ENCODE measurements around the gene BATF. TPM values are rescaled to one million over a fixed set of nuclear protein-coding genes. Genes with fewer than 3 reads are reported as not detected.

BATF gene
- total RNA-seq, 2 donors from 2014 or later, result 123 to 211 TPM

GRCh38 chr14:75572104-75572503 is 49.8 kb downstream of the BATF start:
- H3K4me3 Mint-ChIP-seq, result peak overlapping the region; percentile 80
- H3K27ac Mint-ChIP-seq, result peak overlapping the region; percentile 98
- peaks cover 34% of the 10 kb centered on the region for H3K4me1 Mint-ChIP-seq
- H3K27me3 Mint-ChIP-seq, result no peaks in the 10 kb centered on the region
- no peaks in the 10 kb centered on the region for H3K9me3 Mint-ChIP-seq
- ATAC-seq (replicated peaks), result no peak
- peaks cover 45% of the 10 kb centered on the region for H3K36me3 Mint-ChIP-seq (ENCODE audit: low read depth)

DNA sequence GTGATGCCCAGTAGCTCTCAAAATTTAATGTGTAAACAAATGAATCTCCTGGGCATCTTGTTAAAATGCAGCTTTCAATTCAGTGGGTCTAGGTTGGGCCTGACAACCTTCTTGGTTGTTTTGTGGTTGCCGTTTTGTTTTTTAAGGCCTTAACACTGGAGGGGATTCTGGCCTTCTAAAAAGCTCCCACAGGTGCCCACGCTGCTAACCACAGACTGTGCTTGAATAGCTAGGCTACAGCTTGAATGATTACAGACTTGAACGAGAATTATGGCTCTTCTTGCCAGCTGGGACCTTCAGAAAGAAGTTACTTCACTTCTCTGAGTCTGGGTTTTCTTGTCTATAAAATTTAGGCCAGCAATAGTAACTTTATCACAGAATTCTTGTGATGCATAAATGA is 54.8 kb downstream of the BATF start:
- peak overlapping the region; percentile 86 for H3K27ac Mint-ChIP-seq
- H3K27me3 Mint-ChIP-seq, result no peaks in the 10 kb centered on the region
- peaks cover 25% of the 10 kb centered on the region for H3K36me3 Mint-ChIP-seq (ENCODE audit: low read depth)
- H3K9me3 Mint-ChIP-seq, result no peaks in the 10 kb centered on the region
- ATAC-seq (replicated peaks), result no peak
- peaks cover 12% of the 10 kb centered on the region for H3K4me1 Mint-ChIP-seq
- no peak overlapping the region for H3K4me3 Mint-ChIP-seq

DNA sequence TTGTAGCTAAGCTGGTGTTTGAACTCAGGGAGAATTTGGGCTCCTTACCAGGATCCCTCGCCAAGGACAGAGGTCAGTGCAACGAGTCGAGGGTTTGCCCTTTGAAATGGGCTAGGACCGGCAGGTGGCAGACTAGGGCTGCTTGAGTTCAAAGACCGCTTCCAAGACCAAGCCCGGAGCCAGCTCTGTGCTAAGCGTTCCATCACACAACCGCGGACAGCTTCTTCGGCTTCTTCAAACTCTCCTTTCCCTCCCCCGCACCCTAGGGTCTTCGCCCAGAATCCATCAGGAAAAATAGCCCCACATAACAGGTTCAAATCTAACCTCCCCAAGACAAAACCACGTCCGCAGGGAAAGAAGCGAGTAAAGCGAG is 55.4 kb downstream of the BATF start:
- Mint-ChIP-seq H3K27ac (peak overlapping the region; percentile 86), H3K4me1 (peaks cover 10% of the 10 kb centered on the region), H3K27me3 (no peaks in the 10 kb centered on the region), H3K9me3 (no peaks in the 10 kb centered on the region), H3K4me3 (no peak overlapping the region), H3K36me3 (ENCODE audit: low read depth) (peaks cover 19% of the 10 kb centered on the region)
- peak; percentile 91 for ATAC-seq (replicated peaks)

DNA sequence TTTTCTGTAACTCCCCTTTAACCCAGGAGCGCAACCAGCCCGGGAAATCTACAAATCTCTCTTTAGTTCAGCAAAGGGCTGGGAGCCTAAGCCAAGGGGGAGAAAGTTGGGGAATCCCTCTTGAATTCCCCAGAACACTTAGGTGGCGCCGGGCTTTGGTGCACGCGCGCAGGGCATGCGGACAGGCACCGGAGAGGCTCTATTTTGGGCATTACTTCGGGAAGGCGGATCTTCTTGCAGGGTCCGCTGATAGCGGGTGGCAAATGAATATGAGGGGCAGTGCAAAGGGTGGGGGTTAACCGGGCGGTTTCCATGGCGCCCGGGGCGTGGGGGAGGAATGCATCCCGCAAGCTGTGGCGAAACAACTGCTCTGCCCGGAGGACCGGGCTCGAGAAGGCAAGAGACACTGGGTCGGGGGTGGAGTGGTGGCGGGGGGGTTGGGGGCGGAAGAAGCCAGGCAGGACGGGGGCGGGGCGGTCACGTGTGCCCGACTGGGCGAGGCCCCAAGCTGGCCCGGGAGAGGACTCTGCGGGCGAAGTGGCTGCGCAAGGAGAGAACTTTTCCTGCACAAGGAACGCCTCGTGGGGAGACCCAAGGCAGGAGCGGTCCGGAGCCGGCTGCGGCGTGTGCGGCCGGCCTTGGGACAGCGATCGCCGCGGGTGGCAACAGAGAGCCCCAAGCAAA is 56.0 kb downstream of the BATF start, which contains the start of gene FLVCR2:
Gene FLVCR2 (plus strand): TSS at position 519 of the 684 bp plus-strand sequence. CDS start 353 bp downstream, outside the sequence.
- Mint-ChIP-seq H3K36me3 (ENCODE audit: low read depth) (peaks cover 19% of the 10 kb centered on the region), H3K4me1 (peaks cover 10% of the 10 kb centered on the region), H3K27me3 (no peaks in the 10 kb centered on the region), H3K9me3 (no peaks in the 10 kb centered on the region), H3K4me3 (no peak within 1 kb of the TSS), H3K27ac (peak within 1 kb of the TSS; percentile 86)
- peak; percentile 76 for ATAC-seq (replicated peaks)

DNA sequence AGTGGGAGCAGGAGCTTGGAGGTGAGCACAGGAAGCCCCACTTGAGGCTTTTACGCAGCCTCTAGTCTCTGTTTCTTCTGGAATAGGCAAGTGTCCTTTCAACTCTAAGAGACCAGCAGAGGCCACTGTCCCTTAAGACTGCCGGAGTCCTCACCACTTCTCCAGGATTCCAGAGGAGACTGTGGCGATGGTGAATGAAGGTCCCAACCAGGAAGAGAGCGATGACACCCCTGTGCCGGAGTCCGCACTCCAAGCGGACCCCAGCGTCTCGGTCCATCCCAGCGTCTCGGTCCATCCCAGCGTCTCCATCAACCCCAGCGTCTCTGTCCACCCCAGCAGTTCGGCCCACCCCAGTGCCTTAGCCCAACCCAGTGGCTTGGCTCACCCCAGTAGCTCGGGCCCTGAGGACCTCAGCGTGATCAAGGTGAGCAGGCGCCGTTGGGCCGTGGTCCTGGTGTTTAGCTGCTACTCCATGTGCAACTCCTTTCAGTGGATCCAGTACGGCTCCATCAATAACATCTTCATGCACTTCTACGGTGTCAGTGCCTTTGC is 56.6 kb downstream of the BATF start:
- peaks cover 15% of the 10 kb centered on the region for H3K36me3 Mint-ChIP-seq (ENCODE audit: low read depth)
- H3K4me1 Mint-ChIP-seq, result peaks cover 10% of the 10 kb centered on the region
- no peak overlapping the region for H3K4me3 Mint-ChIP-seq
- ATAC-seq (replicated peaks), result peak; percentile 17
- no peak overlapping the region for H3K27ac Mint-ChIP-seq
- no peaks in the 10 kb centered on the region for H3K27me3 Mint-ChIP-seq
- H3K9me3 Mint-ChIP-seq, result no peaks in the 10 kb centered on the region

- ATAC-seq (replicated peaks), result no peak
- H3K4me1 Mint-ChIP-seq, result peaks cover 10% of the 10 kb centered on the region
- H3K36me3 Mint-ChIP-seq (ENCODE audit: low read depth), result peaks cover 15% of the 10 kb centered on the region
- H3K9me3 Mint-ChIP-seq, result no peaks in the 10 kb centered on the region
- H3K27ac Mint-ChIP-seq, result peak overlapping the region; percentile 21
- H3K27me3 Mint-ChIP-seq, result no peaks in the 10 kb centered on the region
- no peak overlapping the region for H3K4me3 Mint-ChIP-seq
These were observed 57.1 kb downstream of the BATF start for GRCh38 chr14:75579338-75579864.

DNA sequence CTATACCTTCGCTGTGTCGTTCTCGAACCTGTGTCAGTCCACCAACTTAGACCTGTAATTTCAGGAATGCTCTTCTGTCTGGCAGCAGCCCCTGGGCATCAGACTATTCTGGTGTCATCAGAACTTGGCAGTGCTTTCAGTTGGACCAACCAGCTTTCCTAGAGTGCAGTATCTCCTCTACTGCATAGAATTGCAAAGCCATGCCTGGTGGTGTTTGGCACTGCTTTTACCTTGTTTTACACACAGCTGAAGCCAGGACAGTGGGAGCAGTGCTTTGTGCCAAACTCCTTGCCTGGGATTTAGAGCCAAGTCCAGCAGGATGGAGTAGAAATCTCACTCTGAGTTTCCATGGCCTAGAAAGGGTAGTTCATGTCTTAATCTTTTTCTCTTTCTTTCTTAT is 57.6 kb downstream of the BATF start:
- Mint-ChIP-seq H3K36me3 (ENCODE audit: low read depth) (peaks cover 15% of the 10 kb centered on the region), H3K27me3 (no peaks in the 10 kb centered on the region)

GRCh38 chr14:75587388-75587787 is 65.1 kb downstream of the BATF start:
- no peak for ATAC-seq (replicated peaks)
- H3K4me1 Mint-ChIP-seq, result no peaks in the 10 kb centered on the region
- H3K36me3 Mint-ChIP-seq (ENCODE audit: low read depth), result no peaks in the 10 kb centered on the region
- H3K9me3 Mint-ChIP-seq, result no peaks in the 10 kb centered on the region
- H3K27me3 Mint-ChIP-seq, result no peaks in the 10 kb centered on the region
- H3K4me3 Mint-ChIP-seq, result no peak overlapping the region
- H3K27ac Mint-ChIP-seq, result no peak overlapping the region

More for the DNA sequence above, 57.6 kb downstream of the BATF start:
- no peaks in the 10 kb centered on the region for H3K9me3 Mint-ChIP-seq
- ATAC-seq (replicated peaks), result no peak
- H3K4me3 Mint-ChIP-seq, result no peak overlapping the region
- peaks cover 10% of the 10 kb centered on the region for H3K4me1 Mint-ChIP-seq
- peak overlapping the region; percentile 21 for H3K27ac Mint-ChIP-seq

DNA sequence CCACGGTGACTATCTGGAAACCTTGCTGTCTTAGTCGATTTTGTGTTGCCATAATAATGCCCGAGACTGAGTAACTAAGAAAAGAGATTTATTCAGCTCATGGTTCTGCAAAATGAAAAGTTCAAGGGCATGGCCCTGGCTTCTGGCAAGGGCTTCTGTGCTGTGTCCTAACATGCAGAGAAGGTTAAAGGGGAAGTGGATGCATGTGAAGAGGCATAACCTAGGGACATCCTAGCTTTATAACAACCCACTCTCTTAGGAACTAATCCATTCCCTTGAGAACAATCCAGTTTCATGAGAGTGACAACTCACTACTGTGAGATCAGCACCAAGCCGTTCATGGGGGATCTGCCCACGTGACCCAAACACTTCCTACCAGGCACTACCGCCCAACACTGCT is 67.7 kb downstream of the BATF start:
- Mint-ChIP-seq H3K4me1 (peaks cover 5% of the 10 kb centered on the region), H3K27me3 (no peaks in the 10 kb centered on the region), H3K9me3 (no peaks in the 10 kb centered on the region), H3K36me3 (ENCODE audit: low read depth) (peaks cover 5% of the 10 kb centered on the region), H3K4me3 (no peak overlapping the region), H3K27ac (no peak overlapping the region)
- no peak for ATAC-seq (replicated peaks)

DNA sequence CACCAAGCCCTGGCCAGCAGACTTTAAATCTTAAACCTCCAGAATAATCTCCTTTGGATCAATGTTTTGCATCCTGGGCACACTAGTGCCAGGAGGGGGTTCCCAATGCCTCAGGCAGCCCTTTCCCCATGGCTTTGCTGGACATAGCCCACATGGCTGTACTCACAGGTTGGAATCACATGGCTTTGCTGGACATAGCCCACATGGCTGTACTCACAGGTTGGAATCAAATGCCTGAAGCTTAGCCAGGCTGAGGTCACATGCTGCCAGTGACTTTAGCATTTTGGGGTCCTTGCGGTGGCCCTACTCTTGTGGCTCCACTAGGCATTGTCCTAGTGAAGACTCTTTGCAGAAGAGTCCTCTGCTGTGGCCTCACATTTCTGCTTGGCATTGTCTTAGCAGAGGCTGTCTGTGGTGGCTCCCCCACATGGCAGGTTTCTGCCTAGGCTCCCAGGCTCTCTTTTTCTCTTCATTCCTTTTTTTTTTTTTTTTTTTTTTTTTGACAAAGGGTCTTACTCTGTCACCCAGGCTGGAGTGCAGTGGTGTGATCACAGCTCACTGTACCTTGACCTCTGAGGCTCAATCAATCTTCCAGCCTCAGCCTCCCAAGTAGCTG is 69.2 kb downstream of the BATF start:
- no peak overlapping the region for H3K4me3 Mint-ChIP-seq
- H3K9me3 Mint-ChIP-seq, result no peaks in the 10 kb centered on the region
- ATAC-seq (replicated peaks), result no peak

GRCh38 chr14:75591987-75592575 is 69.8 kb downstream of the BATF start:
- Mint-ChIP-seq H3K9me3 (no peaks in the 10 kb centered on the region), H3K4me3 (no peak overlapping the region), H3K27ac (no peak overlapping the region), H3K4me1 (peaks cover 5% of the 10 kb centered on the region), H3K36me3 (ENCODE audit: low read depth) (peaks cover 5% of the 10 kb centered on the region), H3K27me3 (no peaks in the 10 kb centered on the region)
- ATAC-seq (replicated peaks), result no peak

More for the DNA sequence above, 69.2 kb downstream of the BATF start:
- Mint-ChIP-seq H3K36me3 (ENCODE audit: low read depth) (peaks cover 5% of the 10 kb centered on the region), H3K27ac (no peak overlapping the region), H3K27me3 (no peaks in the 10 kb centered on the region), H3K4me1 (peaks cover 5% of the 10 kb centered on the region)

GRCh38 chr14:75595226-75595625 is 73.0 kb downstream of the BATF start:
- Mint-ChIP-seq H3K4me1 (peaks cover 5% of the 10 kb centered on the region), H3K27me3 (no peaks in the 10 kb centered on the region), H3K36me3 (ENCODE audit: low read depth) (peaks cover 5% of the 10 kb centered on the region), H3K4me3 (no peak overlapping the region), H3K27ac (no peak overlapping the region), H3K9me3 (no peaks in the 10 kb centered on the region)
- peak; percentile 42 for ATAC-seq (replicated peaks)
